ENCODE data around the gene RAB42.
"Not testable (repeated sequence)": the region's sequence is repeated elsewhere in the genome, so short reads cannot be mapped to it uniquely, and the experiment has no call there.

The RAB42 gene, protein sequence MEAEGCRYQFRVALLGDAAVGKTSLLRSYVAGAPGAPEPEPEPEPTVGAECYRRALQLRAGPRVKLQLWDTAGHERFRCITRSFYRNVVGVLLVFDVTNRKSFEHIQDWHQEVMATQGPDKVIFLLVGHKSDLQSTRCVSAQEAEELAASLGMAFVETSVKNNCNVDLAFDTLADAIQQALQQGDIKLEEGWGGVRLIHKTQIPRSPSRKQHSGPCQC
- 1.2 to 113 (median 37.6) reads per million in 18 experiments for total RNA-seq

DNA sequence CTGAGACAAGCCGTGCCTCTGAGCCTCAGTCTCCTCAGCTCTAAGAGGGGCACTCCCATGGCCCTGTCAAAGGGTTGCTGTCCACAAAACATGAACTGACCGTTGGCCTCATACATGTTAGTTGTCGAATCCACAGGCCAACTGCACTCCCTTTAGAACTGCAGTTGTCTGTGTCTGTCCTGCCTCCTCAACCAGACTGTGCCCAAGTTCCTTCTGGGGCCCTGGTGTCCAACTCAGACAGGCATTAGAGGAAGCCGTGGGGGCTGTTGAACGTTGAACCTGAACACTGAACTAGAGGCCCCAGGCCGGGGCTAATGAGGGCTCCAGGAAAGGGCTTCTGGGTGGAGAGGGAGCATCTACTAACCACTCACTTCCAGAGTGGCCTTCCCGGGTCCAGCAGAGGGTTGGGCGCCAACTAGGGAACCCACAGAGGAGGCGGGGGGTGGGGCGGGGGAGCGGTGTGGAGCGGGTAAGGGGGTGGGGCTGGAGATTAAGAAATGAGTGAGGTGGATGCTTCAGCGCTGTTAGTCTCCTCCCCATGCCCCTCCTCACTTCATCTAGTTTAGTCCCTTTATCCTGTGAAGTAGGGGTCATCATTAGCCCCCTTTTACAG, at the start of gene RAB42:
Gene RAB42, plus strand, starts transcription at position 558 of the 613 bp plus-strand sequence. CDS start 247 bp downstream, outside the sequence.
- peak; percentile 63 to 76 for DNase-seq

GRCh38 chr1:28545246-28545628, 46.8 kb upstream of the RAB42 start:
- no peak for DNase-seq

GRCh38 chr1:28548318-28548717, 43.7 kb upstream of the RAB42 start:
- DNase-seq: no peak

DNA sequence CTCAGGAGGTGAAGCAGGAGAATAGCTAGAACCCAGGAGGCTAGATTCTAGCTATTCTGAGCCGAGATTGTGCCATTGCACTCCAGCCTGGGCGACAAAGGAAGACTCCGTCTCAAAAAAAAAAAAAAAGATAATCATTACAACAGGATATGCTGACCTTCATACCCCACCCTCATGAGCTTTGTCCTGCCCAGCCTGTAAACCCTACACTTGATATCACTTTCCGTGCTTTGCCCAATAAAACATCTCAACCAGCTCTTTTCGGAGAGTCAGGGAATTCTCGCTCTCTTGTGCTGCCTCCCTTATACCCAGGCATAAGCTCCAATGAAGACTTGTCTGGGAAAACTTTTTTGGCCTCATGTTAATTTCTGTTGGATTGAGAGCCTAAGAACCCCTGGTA, 40.7 kb upstream of the RAB42 start:
- no peak for DNase-seq

DNA sequence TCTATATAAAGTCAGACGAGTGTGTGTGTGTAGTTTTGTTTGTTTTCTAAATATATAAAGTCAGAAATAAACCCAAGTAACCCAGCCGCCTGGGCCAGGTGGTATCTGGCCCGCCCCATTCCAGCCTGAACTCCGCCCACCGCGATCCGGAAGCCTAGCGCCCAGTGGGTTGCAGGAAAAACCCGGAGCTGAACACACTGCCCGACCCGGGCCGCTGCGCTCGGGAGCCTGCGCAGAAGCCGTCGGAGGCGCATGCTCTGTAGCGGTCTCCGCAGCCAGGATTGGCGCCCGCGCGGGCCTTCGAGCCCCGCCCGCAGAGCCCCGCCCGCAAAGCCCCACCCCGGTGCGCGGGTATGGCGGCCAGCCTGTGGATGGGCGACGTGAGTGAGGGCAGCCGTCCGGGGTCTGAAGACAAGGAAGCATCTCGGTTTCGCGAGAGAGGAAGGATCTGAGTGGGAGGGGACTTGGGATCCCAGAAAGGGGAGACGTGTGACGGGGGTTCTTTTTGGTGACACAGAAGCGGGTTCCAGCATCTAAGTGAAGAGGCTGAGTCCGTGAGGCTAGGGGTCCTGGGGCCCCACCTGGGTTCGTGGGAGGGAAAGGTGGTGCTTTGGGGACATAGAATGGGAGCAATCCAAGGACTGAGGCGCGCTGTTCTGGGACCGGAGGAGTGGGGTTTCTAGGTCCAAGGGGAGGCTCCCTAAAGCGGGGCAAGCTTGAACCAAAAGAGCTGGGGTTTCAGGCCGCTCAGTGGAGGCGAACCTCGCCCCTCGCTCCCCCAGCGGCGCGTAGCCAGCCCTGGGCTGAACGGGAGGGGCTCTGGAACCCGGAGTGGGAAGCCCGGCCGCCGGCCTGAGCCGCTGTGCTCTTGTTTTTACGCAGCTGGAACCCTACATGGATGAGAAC, 39.1 kb upstream of the RAB42 start, which contains the start of gene TRNAU1AP:
Gene TRNAU1AP, plus strand, starts transcription at position 328 of the 906 bp plus-strand sequence. Its CDS starts 26 bp downstream, at position 354.
- peak; percentile 98 for DNase-seq

DNA sequence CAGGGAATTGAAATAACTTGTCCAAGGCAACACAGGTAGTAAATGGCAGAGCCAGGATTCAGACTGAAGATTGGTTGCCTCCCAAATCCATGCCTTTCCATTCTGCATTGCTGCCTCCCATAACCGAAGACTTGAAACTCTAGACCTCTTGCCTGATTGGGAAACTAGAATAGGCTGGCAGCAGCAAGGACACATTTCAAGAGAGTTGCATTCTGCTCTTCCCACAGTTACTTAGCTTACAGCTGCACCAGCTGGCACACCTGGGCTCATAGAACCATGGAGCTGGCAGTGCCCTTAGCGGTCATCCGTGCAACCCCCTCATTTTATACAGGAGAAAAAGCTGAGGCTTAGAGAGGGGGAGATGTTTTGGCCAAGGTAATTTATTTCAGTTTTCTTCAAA, 31.2 kb upstream of the RAB42 start:
- DNase-seq: no peak

GRCh38 chr1:28564310-28564709, 27.8 kb upstream of the RAB42 start:
- DNase-seq: no peak

DNA sequence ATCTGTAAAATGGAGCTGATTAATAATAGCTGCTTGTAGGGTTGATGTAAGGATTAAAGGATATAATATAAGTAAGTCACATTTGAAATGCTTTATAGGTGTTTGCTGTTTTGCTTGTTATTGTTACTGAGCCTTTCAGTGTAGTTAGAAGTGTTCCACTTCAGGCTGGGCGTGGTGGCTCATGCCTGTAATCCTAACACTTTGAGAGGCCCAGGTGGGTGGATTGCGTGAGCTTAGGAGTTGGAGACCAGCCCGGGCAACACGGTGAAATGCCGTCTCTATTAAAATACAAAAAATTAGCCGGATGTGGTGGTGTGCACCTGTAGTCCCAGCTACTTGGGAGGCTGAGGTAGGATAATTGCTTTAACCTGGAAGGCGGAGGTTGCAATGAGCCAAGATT, 27.0 kb upstream of the RAB42 start:
- DNase-seq: no peak

- no peak for DNase-seq
Observed at GRCh38 chr1:28565726-28566125, 26.3 kb upstream of the RAB42 start.

GRCh38 chr1:28566931-28567330, 25.1 kb upstream of the RAB42 start:
- no peak for DNase-seq

DNA sequence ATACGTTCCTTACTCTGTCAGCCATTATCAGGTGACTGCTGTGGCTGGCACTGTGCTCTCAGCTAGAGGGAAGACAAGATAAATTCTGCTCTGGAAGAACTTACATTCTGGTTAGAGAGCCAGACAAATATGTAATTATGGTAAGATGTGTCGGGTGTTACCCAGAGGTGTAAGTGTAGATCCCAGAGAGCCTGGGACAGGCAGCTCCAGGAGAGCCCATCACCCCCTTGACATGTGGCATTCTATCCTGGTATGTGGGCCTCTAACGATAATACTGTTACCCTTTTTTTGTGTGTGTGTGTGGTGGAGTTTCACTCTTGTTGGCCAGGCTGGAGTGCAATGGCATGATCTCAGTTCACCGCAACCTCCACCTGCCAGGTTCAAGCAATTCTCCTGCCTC, 20.2 kb upstream of the RAB42 start:
- no peak for DNase-seq

- not testable (repeated sequence) for DNase-seq
Observed at GRCh38 chr1:28572891-28573290, 19.2 kb upstream of the RAB42 start.

- DNase-seq: no peak
Observed at GRCh38 chr1:28573564-28573963, 18.5 kb upstream of the RAB42 start.

DNA sequence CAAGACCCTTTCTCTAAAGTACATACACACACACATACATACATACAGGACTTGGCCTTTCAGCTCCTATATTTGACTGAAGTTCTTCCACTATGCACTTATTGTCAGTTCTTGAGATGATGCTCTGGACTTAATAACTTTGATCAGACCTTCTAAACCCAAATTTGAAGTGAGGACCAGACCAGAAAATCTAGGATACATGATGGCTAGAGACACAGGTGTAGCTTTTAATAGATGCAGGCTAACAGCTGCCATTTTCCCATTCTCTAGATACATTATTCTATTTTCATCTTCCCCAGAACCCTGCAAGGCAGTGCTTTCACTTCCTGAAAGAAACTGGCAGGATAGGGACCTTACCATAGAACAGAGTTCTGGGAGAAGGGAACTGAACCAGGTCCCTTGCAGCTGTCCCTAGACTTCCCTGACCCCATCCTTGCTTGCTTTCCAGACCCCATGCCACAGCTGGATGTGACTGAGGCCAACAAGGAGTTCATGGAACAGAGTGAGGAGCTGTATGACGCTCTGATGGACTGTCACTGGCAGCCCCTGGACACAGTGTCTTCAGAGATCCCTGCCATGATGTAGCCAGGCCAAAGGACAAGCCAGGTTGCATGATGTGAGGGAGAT, 14.9 kb upstream of the RAB42 start:
- peak; percentile 37 to 46 for DNase-seq

GRCh38 chr1:28577738-28578536, 14.1 kb upstream of the RAB42 start:
- DNase-seq: peak in 1 of 2 donors; percentile 20

GRCh38 chr1:28578696-28579218, 13.3 kb upstream of the RAB42 start:
- no peak for DNase-seq

- DNase-seq: no peak
Observed at GRCh38 chr1:28579401-28579800, 12.7 kb upstream of the RAB42 start.

DNA sequence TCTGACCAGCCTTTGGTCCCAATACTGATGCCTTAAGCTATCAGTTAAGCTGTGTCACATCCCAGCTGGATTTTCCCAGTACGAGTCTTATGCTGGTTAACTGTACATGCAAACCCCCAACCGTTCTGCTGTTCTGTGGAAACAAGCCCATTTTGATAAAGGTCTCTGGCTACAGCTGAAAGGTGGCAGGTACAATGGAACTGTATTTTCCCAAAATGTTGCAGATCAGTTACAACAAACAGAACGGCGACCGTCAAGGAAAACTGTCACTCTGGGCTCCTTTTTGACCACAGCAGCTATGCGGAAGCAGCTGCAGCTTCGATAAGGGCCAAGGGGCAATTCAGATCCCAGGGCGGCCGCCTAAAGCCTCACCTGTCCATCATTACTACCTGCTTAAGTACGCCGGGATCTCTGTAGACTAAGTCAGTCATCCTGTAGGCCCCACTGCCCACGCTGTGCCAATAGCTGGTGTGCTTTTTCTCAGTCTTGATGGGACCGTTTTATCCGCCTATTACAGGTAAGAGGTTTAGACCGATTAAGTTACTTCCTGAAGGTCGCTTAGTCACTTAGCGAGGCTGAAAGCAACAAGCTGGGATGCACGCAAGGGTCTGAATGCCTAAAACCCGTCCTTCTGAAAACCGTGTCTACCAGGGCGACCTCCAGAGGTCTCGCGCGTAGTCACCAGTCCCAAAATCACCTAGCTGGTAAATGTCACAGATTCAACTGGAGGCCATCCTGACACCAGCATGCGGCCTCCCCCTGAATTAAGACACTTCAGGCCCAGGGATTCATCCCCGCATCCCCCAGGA, 11.1 kb upstream of the RAB42 start:
- DNase-seq: peak in 1 of 2 donors; percentile 24

- DNase-seq: peak; percentile 98 to 99
Observed at GRCh38 chr1:28581531-28582247, 10.4 kb upstream of the RAB42 start.

GRCh38 chr1:28582248-28582615, 9.8 kb upstream of the RAB42 start:
- no peak for DNase-seq
